Measurements from ENCODE around the gene TLCD3A.
"Not testable (repeated sequence)": the region's sequence is repeated elsewhere in the genome, so short reads cannot be mapped to it uniquely, and the experiment has no call there.

Gene TLCD3A

GRCh38 chr17:732067-732901 lies at the start of gene TLCD3A:
TSS of gene TLCD3A (plus strand) at chr17:732596. CDS start at chr17:732648, 52 bp downstream.
- peak; percentile 27 to 86 for DNase-seq

DNA sequence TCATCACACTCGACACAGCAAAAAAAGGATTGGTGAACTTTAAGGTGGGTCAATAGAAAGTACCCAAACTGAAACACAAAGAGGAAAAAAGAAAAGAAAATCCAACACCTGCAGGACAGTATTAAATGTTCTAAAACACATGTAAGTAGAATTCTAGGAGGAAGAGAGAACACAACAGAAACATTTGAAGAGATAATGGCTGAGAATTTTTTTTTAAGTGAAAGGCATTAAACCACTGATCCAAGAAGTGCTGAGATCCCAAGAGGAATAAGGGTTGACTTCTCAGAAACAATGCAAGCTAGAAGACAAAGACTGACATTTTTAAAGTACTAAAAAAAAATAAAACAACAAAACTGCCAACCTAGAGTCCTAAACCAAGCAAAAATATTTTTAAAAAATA lies 49.4 kb upstream of the TLCD3A start:
- DNase-seq = no peak

DNA sequence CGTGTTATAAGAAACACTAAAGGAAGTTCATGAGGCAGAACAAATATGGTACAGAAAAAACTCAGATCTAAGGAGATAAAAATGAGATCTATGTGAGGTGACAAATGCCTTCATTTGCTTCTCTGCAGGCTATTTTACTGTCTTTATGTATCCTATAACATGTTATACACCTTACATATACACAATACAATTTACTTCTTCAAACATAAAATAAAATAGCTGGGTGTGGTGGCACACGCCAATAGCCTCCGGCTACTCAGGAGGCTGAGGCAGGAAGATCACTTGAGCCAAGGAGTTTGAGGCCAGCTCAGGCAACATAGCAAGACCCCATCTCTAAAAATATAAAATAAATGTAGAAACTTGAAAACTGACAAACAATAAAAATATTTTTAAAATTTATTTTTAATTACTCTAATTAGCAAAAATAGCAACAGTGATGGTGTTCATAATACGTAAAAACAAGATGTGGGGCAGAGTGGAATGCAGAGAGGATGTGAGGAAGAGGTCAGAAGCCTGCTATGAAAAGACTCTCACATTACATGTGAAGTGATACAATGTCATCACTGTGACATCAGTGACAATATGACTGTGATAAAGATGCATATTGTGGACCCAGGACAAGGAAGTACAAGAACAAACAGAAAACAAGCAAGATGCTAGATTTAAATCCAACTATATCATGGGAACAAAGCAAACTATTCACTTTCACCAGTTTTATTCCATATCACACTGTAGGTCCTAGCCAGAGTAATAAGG lies 48.7 kb upstream of the TLCD3A start:
- no peak for DNase-seq

GRCh38 chr17:685006-685405 lies 47.4 kb upstream of the TLCD3A start:
- DNase-seq = no peak

- no peak for DNase-seq
These were observed 44.1 kb upstream of the TLCD3A start for GRCh38 chr17:688100-688989.

GRCh38 chr17:689556-690275 lies 42.7 kb upstream of the TLCD3A start:
- DNase-seq = no peak

DNA sequence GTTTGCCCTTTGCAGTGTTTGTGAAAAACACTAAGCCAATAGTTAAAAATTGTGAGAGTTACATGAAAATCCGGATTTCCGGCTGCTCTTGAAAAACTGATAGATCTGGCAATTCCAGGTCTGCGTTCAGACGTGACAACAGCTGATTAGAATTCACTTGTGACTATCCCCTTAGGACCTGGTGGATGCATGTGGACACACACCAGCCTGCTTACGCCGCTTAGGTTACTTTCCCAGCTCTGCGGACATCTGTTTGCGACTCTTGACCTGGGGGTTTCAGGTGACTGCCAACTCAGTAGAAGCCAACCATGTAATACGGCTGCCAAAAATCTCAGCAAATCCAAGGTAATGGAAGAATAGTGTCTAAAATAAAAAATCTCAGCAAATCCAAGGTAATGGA lies 42.0 kb upstream of the TLCD3A start:
- no peak for DNase-seq

DNA sequence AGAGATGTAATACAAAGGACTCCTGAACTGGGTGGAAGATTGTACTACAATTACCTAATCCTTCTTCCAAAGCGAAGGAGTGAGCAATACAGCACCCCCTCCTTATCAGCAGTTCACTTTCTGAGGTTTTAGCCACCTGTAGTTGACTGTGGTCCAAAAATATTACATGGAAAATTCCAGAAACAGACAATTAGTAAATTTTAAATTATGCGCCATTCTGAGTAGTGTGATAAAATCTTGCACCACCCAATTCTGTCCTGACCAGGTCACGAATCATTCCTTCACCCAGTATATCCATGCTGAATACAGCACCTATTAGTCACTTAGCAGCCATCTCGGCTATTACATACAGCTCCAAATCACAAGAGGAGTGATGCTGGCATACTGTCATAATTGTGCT lies 41.0 kb upstream of the TLCD3A start:
- DNase-seq = no peak

DNA sequence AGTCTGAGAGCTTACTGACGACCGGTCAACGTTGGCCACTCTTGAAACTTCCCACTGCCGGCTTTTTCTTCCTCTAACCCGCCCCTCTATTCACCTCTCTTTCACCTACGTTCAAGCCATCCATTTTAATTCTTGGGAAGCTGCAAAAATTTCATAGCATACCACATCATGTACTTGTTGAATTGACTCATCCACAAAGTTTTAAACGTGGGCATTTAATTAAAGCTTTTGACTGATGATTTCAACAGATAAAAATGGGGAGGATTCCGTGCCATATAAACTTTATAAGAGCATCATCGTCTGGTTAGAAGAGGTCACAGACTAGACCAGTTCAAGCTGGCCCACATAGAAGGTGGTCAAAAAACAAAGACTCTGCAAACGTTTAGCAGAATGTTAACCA lies 40.3 kb upstream of the TLCD3A start:
- no peak for DNase-seq

- no peak for DNase-seq
These were observed 38.4 kb upstream of the TLCD3A start for GRCh38 chr17:693791-694638.

DNA sequence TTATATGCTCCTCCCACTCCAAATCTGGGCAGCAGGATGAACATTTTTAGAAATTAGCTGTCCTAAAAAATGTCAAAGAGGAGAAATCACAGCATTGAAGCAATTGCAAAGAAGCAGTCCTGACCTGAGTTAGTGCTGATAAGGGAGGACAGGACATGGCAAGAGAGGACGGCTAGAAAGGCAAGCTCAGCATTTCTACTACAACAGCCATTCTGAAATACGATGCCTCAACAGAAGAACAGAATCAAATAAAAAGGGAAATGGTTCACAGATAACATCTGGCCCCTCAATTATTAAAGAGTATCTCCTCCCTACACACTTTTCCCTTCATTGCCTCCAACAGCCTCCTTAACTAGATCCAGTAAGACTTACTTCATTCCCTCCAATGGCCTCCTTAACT lies 36.0 kb upstream of the TLCD3A start:
- DNase-seq = no peak

DNA sequence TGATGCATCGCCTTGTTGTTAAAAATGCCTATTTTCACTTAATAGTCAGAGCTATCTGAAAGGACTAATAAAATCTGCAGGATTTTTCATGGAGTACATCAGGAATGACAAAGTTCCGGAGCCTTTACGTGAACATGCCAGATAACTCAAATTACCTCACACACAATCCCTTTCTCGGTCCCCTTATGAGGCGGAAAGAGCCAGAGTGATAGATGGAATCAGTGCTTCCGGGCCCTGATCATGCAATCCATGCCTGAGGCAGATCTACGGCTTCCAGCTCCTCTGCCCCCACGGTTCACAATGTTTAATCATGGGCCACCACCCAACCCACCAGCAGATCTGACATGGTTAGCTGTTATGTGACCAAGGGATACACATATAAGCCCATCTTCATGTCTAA lies 34.7 kb upstream of the TLCD3A start:
- no peak for DNase-seq

GRCh38 chr17:698096-698495 lies 34.3 kb upstream of the TLCD3A start:
- DNase-seq = not testable (repeated sequence)

GRCh38 chr17:699345-699744 lies 33.1 kb upstream of the TLCD3A start:
- DNase-seq = no peak

DNA sequence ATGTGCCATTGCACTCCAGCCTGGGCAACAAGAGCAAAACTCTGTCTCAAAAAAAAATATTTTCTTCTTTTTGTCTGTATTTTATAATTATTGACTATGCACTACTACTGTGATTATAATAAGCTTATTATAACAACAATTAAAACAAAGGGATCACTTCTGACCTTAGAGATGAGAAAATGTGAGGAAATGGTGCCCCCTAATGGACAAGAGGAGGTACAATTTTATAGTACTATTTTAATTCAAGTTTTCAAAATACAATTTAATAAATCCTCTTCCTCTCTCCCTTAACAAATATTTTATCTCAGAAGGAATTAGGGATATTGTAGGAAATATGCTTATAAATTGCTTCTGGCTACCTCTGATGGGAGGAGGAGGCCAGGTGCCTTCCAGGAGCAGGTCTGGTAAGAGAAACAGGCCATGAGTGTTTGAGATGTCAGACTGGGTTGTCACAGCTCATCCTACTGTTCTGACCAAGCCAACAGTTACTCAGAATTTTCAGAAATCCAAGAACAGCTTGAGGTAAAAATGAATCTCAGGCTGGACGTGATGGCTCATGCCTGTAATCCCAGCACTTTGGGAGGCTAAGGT lies 31.8 kb upstream of the TLCD3A start:
- DNase-seq = peak in 1 of 2 experiments; percentile 14

DNA sequence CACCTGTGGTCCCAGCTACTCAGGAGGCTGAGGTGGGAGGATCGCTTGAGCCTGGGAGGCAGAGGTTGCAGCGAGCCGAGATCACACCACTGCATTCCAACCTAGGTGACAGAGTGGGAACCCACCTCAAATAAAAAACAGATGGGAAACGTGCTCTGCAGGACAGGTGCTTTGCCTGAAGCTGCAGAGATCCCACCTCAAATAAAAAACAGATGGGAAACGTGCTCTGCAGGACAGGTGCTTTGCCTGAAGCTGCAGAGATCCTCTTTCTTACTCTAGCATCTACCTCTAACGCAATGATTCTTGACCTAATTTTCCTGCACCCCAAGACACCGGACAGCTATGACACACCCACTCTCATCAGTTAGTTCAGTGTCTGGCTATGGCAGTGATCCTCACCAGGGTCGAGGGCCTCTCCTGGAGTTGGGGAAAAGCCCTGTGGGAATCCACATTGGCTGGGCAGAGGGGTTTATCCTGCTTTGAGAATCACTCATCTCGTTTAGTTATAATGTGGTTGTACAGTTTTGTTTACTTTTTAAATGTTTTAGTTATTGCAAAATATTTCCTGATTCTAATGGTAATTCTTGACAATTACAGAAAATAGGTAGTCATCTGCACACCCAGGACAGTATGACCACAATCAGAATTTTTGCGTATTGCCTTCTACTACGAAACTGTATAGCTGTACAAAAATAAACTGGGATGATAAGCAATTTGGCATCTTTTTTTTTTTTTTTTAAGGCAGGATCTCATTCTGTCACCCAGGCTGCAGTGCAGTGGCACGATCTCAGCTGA lies 29.1 kb upstream of the TLCD3A start:
- DNase-seq = peak in 1 of 2 experiments; percentile 33

DNA sequence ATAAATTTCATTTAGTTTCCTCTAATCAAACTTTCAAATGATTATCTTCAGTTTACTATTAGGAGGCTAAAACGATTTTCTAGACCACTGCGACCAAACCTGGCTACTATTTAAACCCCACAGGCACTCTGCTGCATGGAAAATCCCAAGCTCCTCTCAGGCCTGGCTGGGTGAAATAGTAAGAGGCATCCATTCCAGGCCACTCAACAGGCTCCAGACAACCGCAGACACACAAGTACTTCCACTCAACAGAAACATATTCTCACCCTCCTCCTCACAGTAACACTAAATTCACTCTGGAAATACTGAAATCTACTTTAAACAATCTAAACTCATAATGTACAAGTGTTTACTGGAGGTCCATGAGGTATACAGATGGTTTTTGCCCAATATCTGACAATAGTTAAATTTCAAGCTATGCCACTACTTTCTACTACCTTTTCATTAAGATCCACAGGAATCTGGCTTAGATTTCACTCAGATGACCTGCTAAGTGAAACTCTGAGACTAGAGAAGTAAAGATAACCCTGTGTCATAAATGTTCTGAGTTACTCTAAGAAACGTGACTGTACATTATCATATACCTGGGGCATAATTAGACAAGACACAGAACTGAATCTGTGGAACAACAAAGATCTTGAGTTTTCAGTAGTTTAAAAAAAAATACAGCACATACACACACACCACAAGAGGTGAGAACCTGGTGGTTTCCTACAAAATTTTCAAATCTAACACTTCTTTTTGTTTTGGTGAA lies 28.1 kb upstream of the TLCD3A start:
- DNase-seq = no peak

DNA sequence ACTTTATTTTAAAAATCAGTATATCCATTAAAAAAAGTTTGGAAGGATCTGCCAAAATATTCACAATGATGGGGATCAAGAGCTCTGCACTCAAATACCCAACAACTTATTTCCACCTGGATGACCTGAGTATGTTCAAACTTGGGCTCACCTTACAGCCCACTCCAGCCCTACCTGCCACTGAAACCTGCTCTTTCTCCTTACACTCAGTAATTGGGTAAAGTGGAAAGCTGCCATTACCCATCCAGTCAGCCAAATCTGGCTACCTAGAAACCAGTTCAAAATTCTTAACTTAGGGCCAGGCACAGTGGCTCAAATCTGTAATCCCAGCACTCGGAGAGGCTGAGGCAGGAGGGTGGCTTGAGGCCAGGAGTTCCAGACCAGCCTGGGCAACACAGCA lies 27.4 kb upstream of the TLCD3A start:
- no peak for DNase-seq

GRCh38 chr17:705863-706262 lies 26.5 kb upstream of the TLCD3A start:
- DNase-seq = no peak

DNA sequence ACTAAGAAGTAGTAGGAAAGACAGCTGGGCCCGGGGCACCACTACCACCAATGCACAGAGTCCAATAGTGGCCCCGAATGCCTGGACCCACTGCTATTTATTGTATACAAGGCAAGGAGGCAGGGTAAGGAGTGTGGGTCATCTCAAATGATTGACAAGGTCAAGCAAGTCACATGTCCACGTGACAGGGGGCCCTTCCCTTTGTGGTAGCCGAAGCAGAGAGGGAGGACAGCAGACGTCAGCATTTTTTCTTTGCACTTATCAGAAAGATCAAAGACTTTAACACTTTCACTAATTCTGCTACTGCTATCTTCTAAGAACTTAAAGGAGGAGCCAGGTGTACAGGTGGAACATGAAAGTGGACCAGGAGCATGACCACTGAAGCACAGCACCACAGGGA lies 24.3 kb upstream of the TLCD3A start:
- no peak for DNase-seq

Data from SHP77 (cell line).